ENCODE data around the gene CR1. TPM values are rescaled to one million over a fixed set of nuclear protein-coding genes. Genes with fewer than 3 reads are reported as not detected.

Gene CR1
- total and polyA plus RNA-seq, 2 experiments from 2014 or later = 0.20 TPM; not detected in 1

DNA sequence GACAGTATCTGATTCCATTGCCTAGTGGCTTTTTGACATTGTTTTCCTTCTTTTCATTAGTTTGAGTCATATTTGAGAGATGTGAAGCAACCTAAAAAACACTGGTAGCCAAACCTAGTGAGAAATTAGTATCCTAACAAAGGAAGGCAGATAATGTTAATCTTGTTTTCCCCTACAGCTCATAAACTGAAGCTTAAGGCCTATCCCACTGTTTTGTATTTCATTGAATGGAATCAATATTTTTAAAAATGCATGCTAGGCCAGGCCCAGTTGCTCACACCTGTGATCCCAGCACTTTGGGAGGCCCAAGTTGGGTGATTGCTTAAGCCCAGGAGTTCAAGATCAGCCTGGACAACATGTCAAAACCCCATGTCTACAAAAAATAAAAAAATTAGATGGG is 150.2 kb downstream of the CR1 start:
- no peak overlapping the region for H3K27ac ChIP-seq
- H3K9me2 ChIP-seq (replicated peaks; ENCODE audit: insufficient read depth) = no peaks in the 10 kb centered on the region
- no peaks in the 10 kb centered on the region for H3K79me2 ChIP-seq
- no peaks in the 10 kb centered on the region for H3K27me3 ChIP-seq
- H3K4me1 ChIP-seq (ENCODE audit: insufficient read depth) = peaks cover 6% of the 10 kb centered on the region
- DNase-seq (ENCODE audit: low spot score) = no peak
- no peak overlapping the region for H2AFZ ChIP-seq
- no peaks in the 10 kb centered on the region for H3K9me3 ChIP-seq (ENCODE audit: low read depth)
- no peak overlapping the region for H3K4me2 ChIP-seq
- H3K36me3 ChIP-seq (replicated peaks; ENCODE audit: insufficient read depth, low read depth) = no peaks in the 10 kb centered on the region
- TF ChIP-seq, protein P1, sequence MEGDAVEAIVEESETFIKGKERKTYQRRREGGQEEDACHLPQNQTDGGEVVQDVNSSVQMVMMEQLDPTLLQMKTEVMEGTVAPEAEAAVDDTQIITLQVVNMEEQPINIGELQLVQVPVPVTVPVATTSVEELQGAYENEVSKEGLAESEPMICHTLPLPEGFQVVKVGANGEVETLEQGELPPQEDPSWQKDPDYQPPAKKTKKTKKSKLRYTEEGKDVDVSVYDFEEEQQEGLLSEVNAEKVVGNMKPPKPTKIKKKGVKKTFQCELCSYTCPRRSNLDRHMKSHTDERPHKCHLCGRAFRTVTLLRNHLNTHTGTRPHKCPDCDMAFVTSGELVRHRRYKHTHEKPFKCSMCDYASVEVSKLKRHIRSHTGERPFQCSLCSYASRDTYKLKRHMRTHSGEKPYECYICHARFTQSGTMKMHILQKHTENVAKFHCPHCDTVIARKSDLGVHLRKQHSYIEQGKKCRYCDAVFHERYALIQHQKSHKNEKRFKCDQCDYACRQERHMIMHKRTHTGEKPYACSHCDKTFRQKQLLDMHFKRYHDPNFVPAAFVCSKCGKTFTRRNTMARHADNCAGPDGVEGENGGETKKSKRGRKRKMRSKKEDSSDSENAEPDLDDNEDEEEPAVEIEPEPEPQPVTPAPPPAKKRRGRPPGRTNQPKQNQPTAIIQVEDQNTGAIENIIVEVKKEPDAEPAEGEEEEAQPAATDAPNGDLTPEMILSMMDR (IDR thresholded peaks at IDR 0.05; ENCODE audit: poor library complexity) = no peak
- TF ChIP-seq EZH2phosphoT487 (IDR thresholded peaks at IDR 0.05; ENCODE audit: low read depth, severe bottlenecking, unreplicated experiment) (no peak), EZH2 (IDR thresholded peaks at IDR 0.05; ENCODE audit: borderline replicate concordance) (no peak)
- no peaks in the 10 kb centered on the region for H4K20me1 ChIP-seq (ENCODE audit: insufficient read depth, poor library complexity, severe bottlenecking)
- no peak overlapping the region for H3K4me3 ChIP-seq

GRCh38 chr1:207646944-207647579 is 151.1 kb downstream of the CR1 start:
- no peak for DNase-seq (ENCODE audit: low spot score)
- Histone ChIP-seq H3K9me2 (replicated peaks; ENCODE audit: insufficient read depth) (no peaks in the 10 kb centered on the region), H4K20me1 (ENCODE audit: insufficient read depth, poor library complexity, severe bottlenecking) (no peaks in the 10 kb centered on the region), H3K9me3 (ENCODE audit: low read depth) (no peaks in the 10 kb centered on the region), H3K4me3 (no peak overlapping the region), H3K4me2 (no peak overlapping the region), H2AFZ (no peak overlapping the region), H3K27ac (no peak overlapping the region), H3K36me3 (replicated peaks; ENCODE audit: insufficient read depth, low read depth) (no peaks in the 10 kb centered on the region), H3K27me3 (no peaks in the 10 kb centered on the region), H3K79me2 (no peaks in the 10 kb centered on the region), H3K4me1 (ENCODE audit: insufficient read depth) (peaks cover 6% of the 10 kb centered on the region)
- TF ChIP-seq, protein P1 (IDR thresholded peaks at IDR 0.05; ENCODE audit: poor library complexity) = no peak
- TF ChIP-seq EZH2phosphoT487 (IDR thresholded peaks at IDR 0.05; ENCODE audit: low read depth, severe bottlenecking, unreplicated experiment) (no peak), EZH2 (IDR thresholded peaks at IDR 0.05; ENCODE audit: borderline replicate concordance) (no peak)
- 45% methylated on average over 4 of the region's 4 CpGs for WGBS (ENCODE audit: low lambda C conversion rate, missing lambda C conversion rate)

DNA sequence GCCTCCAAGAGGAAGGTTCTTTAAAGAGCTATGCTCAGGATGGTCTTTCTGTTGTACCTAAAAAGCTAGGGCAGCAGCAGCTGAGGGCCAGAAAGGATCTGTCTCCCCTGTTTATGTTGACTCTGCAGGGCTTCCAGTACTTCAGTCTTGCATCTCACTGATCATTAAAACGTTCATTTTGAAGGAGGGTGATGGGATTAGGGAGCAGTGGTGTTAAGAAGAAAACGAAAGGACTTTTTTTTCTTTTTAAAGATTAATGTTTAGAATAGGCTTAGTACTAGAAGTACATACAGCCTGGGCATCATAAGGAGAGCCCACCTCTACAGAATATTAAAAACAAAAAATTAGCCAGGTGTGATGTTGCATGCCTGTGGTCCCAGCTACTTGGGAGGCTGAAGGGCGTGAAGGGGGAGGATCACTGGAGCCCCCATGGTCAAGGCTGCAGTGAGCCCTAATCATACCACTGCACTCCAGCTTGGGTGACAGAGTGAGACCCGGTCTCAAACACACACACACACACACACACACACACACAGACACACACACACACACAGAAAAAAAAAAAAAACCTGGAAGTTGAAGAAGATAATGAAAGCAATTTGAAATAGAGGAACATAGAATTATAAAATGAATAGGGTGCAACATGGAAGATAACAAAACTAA is 151.8 kb downstream of the CR1 start:
- Histone ChIP-seq H4K20me1 (ENCODE audit: insufficient read depth, poor library complexity, severe bottlenecking) (no peaks in the 10 kb centered on the region), H3K36me3 (replicated peaks; ENCODE audit: insufficient read depth, low read depth) (no peaks in the 10 kb centered on the region), H3K4me3 (no peak overlapping the region), H3K27me3 (no peaks in the 10 kb centered on the region), H3K4me2 (no peak overlapping the region), H2AFZ (no peak overlapping the region), H3K9me2 (replicated peaks; ENCODE audit: insufficient read depth) (no peaks in the 10 kb centered on the region), H3K79me2 (no peaks in the 10 kb centered on the region), H3K4me1 (ENCODE audit: insufficient read depth) (peaks cover 6% of the 10 kb centered on the region), H3K9me3 (ENCODE audit: low read depth) (no peaks in the 10 kb centered on the region), H3K27ac (no peak overlapping the region)
- TF ChIP-seq, protein P1 (IDR thresholded peaks at IDR 0.05; ENCODE audit: poor library complexity) = no peak
- no peak for TF ChIP-seq EZH2 (IDR thresholded peaks at IDR 0.05; ENCODE audit: borderline replicate concordance)
- no peak for TF ChIP-seq EZH2phosphoT487 (IDR thresholded peaks at IDR 0.05; ENCODE audit: low read depth, severe bottlenecking, unreplicated experiment)
- DNase-seq (ENCODE audit: low spot score) = no peak
- WGBS (ENCODE audit: low lambda C conversion rate, missing lambda C conversion rate) = 74% methylated on average over 4 of the region's 4 CpGs

Data from hepatocyte (in vitro differentiated cells).